ENCODE measurements around the gene TSKU.
"Not testable (repeated sequence)": the region's sequence is repeated elsewhere in the genome, so short reads cannot be mapped to it uniquely, and the experiment has no call there.

Gene TSKU

GRCh38 chr11:76827005-76827404, 43.8 kb downstream of the TSKU start:
- not testable (repeated sequence) for DNase-seq

GRCh38 chr11:76830639-76831327, 47.6 kb downstream of the TSKU start:
- DNase-seq: no peak

GRCh38 chr11:76831686-76832310, 48.6 kb downstream of the TSKU start:
- no peak for DNase-seq

- DNase-seq: no peak
These were observed 49.2 kb downstream of the TSKU start for GRCh38 chr11:76832361-76832760.

GRCh38 chr11:76834151-76834550, 51.0 kb downstream of the TSKU start:
- no peak for DNase-seq

- no peak for DNase-seq
These were observed 51.9 kb downstream of the TSKU start for GRCh38 chr11:76835036-76835435.

- DNase-seq: no peak
These were observed 52.9 kb downstream of the TSKU start for GRCh38 chr11:76835928-76836612.

GRCh38 chr11:76836613-76837291, 53.6 kb downstream of the TSKU start:
- no peak for DNase-seq

GRCh38 chr11:76837696-76838677, 54.8 kb downstream of the TSKU start:
- no peak for DNase-seq

GRCh38 chr11:76838678-76839068, 55.5 kb downstream of the TSKU start:
- no peak for DNase-seq

GRCh38 chr11:76839311-76839710, 56.2 kb downstream of the TSKU start:
- DNase-seq: no peak

- no peak for DNase-seq
These were observed 58.8 kb downstream of the TSKU start for GRCh38 chr11:76841923-76842452.

- DNase-seq: no peak
These were observed 60.8 kb downstream of the TSKU start for GRCh38 chr11:76843907-76844306.

- no peak for DNase-seq
These were observed 61.4 kb downstream of the TSKU start for GRCh38 chr11:76844511-76844910.

- DNase-seq: no peak
These were observed 61.9 kb downstream of the TSKU start for GRCh38 chr11:76845069-76845468.

GRCh38 chr11:76846441-76846840, 63.3 kb downstream of the TSKU start:
- DNase-seq: no peak
